HepG2 (cell line): ENCODE data around the gene YIPF3. TPM values are rescaled to one million over a fixed set of nuclear protein-coding genes. Genes with fewer than 3 reads are reported as not detected.

Source experiments
- CBX5 ChIP-seq: sonication (generic); formaldehyde crosslinking; IDR thresholded peaks from 2 replicates; pipeline ENCODE4 v1.4.0; 2020; ENCODE audit warnings: missing genetic modification reagents, borderline replicate concordance
- GLI4 ChIP-seq: sonication (generic); formaldehyde crosslinking; IDR thresholded peaks from 2 replicates; pipeline ENCODE4 v1.5.1; 2020; ENCODE audit warnings: missing genetic modification reagents, mild to moderate bottlenecking, moderate library complexity, borderline replicate concordance
- HMGXB4 ChIP-seq, 2 experiments: sonication (generic) in 1 of 2; formaldehyde crosslinking in 1 of 2; IDR thresholded peaks; 2 replicates each; pipeline versions ENCODE4 v1.4.0 to v1.6.1; 2018 to 2020; ENCODE audit warnings: missing genetic modification reagents in 2 of 2, borderline replicate concordance in 1 of 2, low read depth in 1 of 2, mild to moderate bottlenecking in 1 of 2, missing biosample characterization in 1 of 2
- KLF13 ChIP-seq: sonication (generic); formaldehyde crosslinking; IDR thresholded peaks from 2 replicates; pipeline ENCODE4 v1.4.0; 2020; ENCODE audit warnings: mild to moderate bottlenecking, missing genetic modification reagents
- MLXIP ChIP-seq: sonication (generic); formaldehyde crosslinking; IDR thresholded peaks from 2 replicates; pipeline ENCODE4 v1.9.0; 2021; ENCODE audit warnings: missing genetic modification reagents, borderline replicate concordance
- RFXANK ChIP-seq: IDR thresholded peaks from 2 replicates; pipeline ENCODE4 v1.6.1; 2016
- SNAI1 ChIP-seq: sonication (generic); formaldehyde crosslinking; IDR thresholded peaks from 2 replicates; pipeline ENCODE4 v1.5.0; 2020; ENCODE audit warnings: mild to moderate bottlenecking, missing genetic modification reagents, borderline replicate concordance
- ZFP82 ChIP-seq: sonication (generic); formaldehyde crosslinking; IDR thresholded peaks from 2 replicates; pipeline ENCODE4 v1.5.1; 2020; ENCODE audit warnings: mild to moderate bottlenecking, missing genetic modification reagents, borderline replicate concordance
- ZNF101 ChIP-seq: sonication (generic); formaldehyde crosslinking; IDR thresholded peaks from 2 replicates; pipeline ENCODE4 v1.4.0; 2020; ENCODE audit warnings: mild to moderate bottlenecking, low read depth, missing genetic modification reagents, borderline replicate concordance
- ZNF253 ChIP-seq: sonication (generic); formaldehyde crosslinking; IDR thresholded peaks from 2 replicates; pipeline ENCODE4 v1.8.0; 2022; ENCODE audit warnings: mild to moderate bottlenecking, missing genetic modification reagents, borderline replicate concordance
- ZNF326 ChIP-seq: sonication (generic); formaldehyde crosslinking; IDR thresholded peaks from 2 replicates; pipeline ENCODE4 v1.4.0; 2020; ENCODE audit warnings: missing genetic modification reagents, borderline replicate concordance
- ZNF567 ChIP-seq: sonication (generic); formaldehyde crosslinking; IDR thresholded peaks from 2 replicates; pipeline ENCODE4 v1.8.1; 2023; ENCODE audit warnings: mild to moderate bottlenecking, missing genetic modification reagents, borderline replicate concordance
- polyA plus RNA-seq, 8 experiments: library from polyadenylated mRNA; depleted of rRNA in 3 of 8; stranded (reverse) in 7 of 8; unstranded in 1 of 8; fragments of >200 nt; fragmentation: Illumina TruSeq in 4 of 8; extraction: Trizol in 4 of 8; gene quantifications; 2 replicates each; pipeline versions ENCODE4 v1.2.1 to v1.2.3, GENCODE V29; 2011 to 2016; ENCODE audit warnings: low read depth in 4 of 8, missing spikeins in 1 of 8, mixed read lengths in 1 of 8; ENCODE audit not compliant: insufficient read depth in 1 of 8
- total RNA-seq, 5 experiments: library from RNA; depleted of rRNA; stranded (reverse); fragments of >200 nt; fragmentation: Illumina TruSeq; extraction: Trizol; gene quantifications; 2 replicates each; pipeline ENCODE4 v1.2.3, GENCODE V29; 2016; ENCODE audit warnings: low read depth in 1 of 5
- TF ChIP-seq, protein P1 (sequence below): sonication (generic); formaldehyde crosslinking; IDR thresholded peaks from 2 replicates; pipeline ENCODE4 v1.4.0; 2020; ENCODE audit warnings: mild to moderate bottlenecking, missing genetic modification reagents
- TF ChIP-seq, protein P2 (sequence below): sonication (generic); formaldehyde crosslinking; IDR thresholded peaks from 2 replicates; pipeline ENCODE4 v1.4.0; 2020; ENCODE audit warnings: missing genetic modification reagents
- TF ChIP-seq, protein P3 (sequence below): sonication (generic); formaldehyde crosslinking; IDR thresholded peaks from 2 replicates; pipeline ENCODE4 v1.4.0; 2020; ENCODE audit warnings: mild to moderate bottlenecking, missing genetic modification reagents

Gene YIPF3
- total and polyA plus RNA-seq, 2 of the 13 experiments (the other 11 are each of a cell fraction or from before 2014, with no cell fraction given) = 107 to 206 TPM

DNA sequence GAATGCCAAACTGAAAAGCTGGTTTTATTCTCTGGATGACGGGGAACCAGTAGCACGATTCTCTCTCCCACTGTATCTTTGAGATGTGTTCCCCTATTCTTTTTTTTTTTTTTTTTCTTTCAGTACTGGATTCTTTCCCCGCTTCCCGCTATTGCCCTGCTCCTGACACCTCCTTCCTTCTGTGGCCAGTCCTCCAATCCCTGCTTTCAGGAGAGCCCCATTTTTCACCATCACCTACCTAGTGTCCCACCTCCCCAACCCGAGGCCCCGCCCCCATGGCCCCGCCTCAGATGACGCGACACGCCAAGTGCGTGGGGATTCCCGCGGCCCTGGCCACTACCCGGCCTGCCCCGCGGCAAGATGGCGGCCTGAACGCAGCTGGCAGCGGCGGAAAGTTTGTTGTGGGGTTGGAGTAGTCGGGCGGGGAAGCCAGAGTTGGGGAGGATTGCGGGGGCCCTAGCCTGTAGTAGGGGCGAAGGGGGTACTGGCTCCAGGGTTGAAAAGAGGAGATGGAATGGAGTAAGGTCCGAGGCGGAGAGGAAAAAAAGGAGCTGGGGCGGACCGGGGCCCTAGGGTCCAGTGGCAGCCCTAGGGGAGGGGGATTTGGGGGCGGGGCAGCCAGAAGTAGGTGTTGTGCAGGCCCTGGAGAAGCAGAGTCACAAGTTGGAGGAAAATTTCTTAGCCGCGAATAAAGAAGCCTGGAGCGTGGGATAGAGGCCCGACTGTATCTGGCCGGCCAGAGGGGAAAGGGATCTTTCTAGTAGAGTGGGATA lies 39.3 kb downstream of the YIPF3 start, which contains the start of gene TJAP1 (continued):
- TF ChIP-seq, protein P1, sequence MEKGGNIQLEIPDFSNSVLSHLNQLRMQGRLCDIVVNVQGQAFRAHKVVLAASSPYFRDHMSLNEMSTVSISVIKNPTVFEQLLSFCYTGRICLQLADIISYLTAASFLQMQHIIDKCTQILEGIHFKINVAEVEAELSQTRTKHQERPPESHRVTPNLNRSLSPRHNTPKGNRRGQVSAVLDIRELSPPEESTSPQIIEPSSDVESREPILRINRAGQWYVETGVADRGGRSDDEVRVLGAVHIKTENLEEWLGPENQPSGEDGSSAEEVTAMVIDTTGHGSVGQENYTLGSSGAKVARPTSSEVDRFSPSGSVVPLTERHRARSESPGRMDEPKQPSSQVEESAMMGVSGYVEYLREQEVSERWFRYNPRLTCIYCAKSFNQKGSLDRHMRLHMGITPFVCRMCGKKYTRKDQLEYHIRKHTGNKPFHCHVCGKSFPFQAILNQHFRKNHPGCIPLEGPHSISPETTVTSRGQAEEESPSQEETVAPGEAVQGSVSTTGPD (CRISPR knock-in tag) = 0 out of 2 replicates have a peak, but pooled peaks have one; percentile 14
- peak; percentile 11; the same call in 1 of the 2 replicates for TF ChIP-seq ZNF567 (CRISPR knock-in tag)
- TF ChIP-seq ZFP82 (CRISPR knock-in tag) = peak; percentile 66; the same call in 1 of the 2 replicates
- no peak; the same call in 1 of the 2 replicates for TF ChIP-seq CBX5
- TF ChIP-seq GLI4 (CRISPR knock-in tag) = no peak
- no peak for TF ChIP-seq KLF13 (CRISPR knock-in tag)
- TF ChIP-seq, protein P2, sequence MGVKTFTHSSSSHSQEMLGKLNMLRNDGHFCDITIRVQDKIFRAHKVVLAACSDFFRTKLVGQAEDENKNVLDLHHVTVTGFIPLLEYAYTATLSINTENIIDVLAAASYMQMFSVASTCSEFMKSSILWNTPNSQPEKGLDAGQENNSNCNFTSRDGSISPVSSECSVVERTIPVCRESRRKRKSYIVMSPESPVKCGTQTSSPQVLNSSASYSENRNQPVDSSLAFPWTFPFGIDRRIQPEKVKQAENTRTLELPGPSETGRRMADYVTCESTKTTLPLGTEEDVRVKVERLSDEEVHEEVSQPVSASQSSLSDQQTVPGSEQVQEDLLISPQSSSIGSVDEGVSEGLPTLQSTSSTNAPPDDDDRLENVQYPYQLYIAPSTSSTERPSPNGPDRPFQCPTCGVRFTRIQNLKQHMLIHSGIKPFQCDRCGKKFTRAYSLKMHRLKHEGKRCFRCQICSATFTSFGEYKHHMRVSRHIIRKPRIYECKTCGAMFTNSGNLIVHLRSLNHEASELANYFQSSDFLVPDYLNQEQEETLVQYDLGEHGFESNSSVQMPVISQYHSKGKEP = no peak
- TF ChIP-seq HMGXB4 (CRISPR knock-in tag; IDR thresholded peaks at IDR 0.05; ENCODE audit: borderline replicate concordance in 1 of 2, low read depth in 1 of 2) = peak; percentile 69 to 78; a peak in 2 of 4 replicates
- no peak for TF ChIP-seq RFXANK (CRISPR knock-in tag)
- no peak for TF ChIP-seq ZNF101 (CRISPR knock-in tag)
- TF ChIP-seq ZNF253 (CRISPR knock-in tag) = peak; percentile 13; the same call in 1 of the 2 replicates
- TF ChIP-seq SNAI1 = no peak
- TF ChIP-seq ZNF326 (CRISPR knock-in tag) = no peak
- TF ChIP-seq, protein P3, sequence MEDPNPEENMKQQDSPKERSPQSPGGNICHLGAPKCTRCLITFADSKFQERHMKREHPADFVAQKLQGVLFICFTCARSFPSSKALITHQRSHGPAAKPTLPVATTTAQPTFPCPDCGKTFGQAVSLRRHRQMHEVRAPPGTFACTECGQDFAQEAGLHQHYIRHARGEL (CRISPR knock-in tag) = no peak
- no peak for TF ChIP-seq MLXIP (CRISPR knock-in tag)
